ENCODE data around the gene BTNL3.

GRCh38 chr5:181008136-181008535 is 19.5 kb downstream of the BTNL3 start:
- TF ChIP-seq CTCF (IDR thresholded peaks at IDR 0.05) (no peak), AFF4 (CRISPR knock-in tag; IDR thresholded peaks at IDR 0.05; ENCODE audit: borderline replicate concordance) (no peak), ZNF263 (CRISPR knock-in tag; IDR thresholded peaks at IDR 0.05; ENCODE audit: low read depth) (no peak), PRDM15 (CRISPR knock-in tag; IDR thresholded peaks at IDR 0.05) (no peak), TEAD4 (CRISPR knock-in tag; IDR thresholded peaks at IDR 0.05) (no peak), NFYB (CRISPR knock-in tag; conservative IDR thresholded peaks at IDR 0.05; ENCODE audit: low read depth) (no peak), ZNF219 (CRISPR knock-in tag; IDR thresholded peaks at IDR 0.05; ENCODE audit: borderline replicate concordance) (no peak), MYBL2 (CRISPR knock-in tag; IDR thresholded peaks at IDR 0.05) (no peak), USF2 (CRISPR knock-in tag; IDR thresholded peaks at IDR 0.05) (no peak), ZNF317 (CRISPR knock-in tag; IDR thresholded peaks at IDR 0.05; ENCODE audit: borderline replicate concordance, low read depth) (no peak), GABPB1 (CRISPR knock-in tag; IDR thresholded peaks at IDR 0.05) (no peak), ATF2 (CRISPR knock-in tag; IDR thresholded peaks at IDR 0.05; ENCODE audit: borderline replicate concordance, low read depth) (no peak)

All from WTC11 (cell line).